Uterus (tissue), 4 donors: Measurements from ENCODE around the gene VIPR2. TPM values are rescaled to one million over a fixed set of nuclear protein-coding genes. Genes with fewer than 3 reads are reported as not detected.

Source experiments
- DNase-seq, 2 donors: peaks; one replicate each; pipeline ENCODE4 v3.0.0-alpha.2; 2019 to 2020
- H3K27ac ChIP-seq, 2 donors: fragments of 200-600 bp; sonication (generic); 1 replicate in 1 of 2; 2 replicates in 1 of 2; pipeline ENCODE4 v1.5.1; 2016 to 2018
- H3K27me3 ChIP-seq, 2 donors: fragments of 200-600 bp; sonication (generic); one replicate each; pipeline ENCODE4 v1.5.1; 2018 to 2019; ENCODE audit warnings: control low read depth in 1 of 2
- H3K36me3 ChIP-seq, 2 donors: fragments of 200-600 bp; sonication (generic); one replicate each; pipeline ENCODE4 v1.5.1; 2019; ENCODE audit warnings: control low read depth in 1 of 2
- H3K4me1 ChIP-seq, 2 donors: fragments of 200-600 bp; sonication (generic); one replicate each; pipeline ENCODE4 v1.5.1; 2018 to 2019; ENCODE audit warnings: control low read depth in 1 of 2
- H3K4me3 ChIP-seq, 2 donors: fragments of 200-600 bp; sonication (generic); 1 replicate in 1 of 2; 2 replicates in 1 of 2; pipeline ENCODE4 v1.5.1; 2018 to 2019; ENCODE audit warnings: mild to moderate bottlenecking in 1 of 2
- H3K9me3 ChIP-seq, 2 donors: fragments of 200-600 bp; sonication (generic); one replicate each; pipeline ENCODE4 v1.5.1; 2019; ENCODE audit warnings: control low read depth in 1 of 2
- POLR2A ChIP-seq, 2 donors: fragments of 450-650 bp; IDR thresholded peaks; one replicate each; pipeline ENCODE4 v1.6.1; 2016; ENCODE audit warnings: antibody characterized with exemption in 2 of 2, mild to moderate bottlenecking in 1 of 2, moderate library complexity in 1 of 2
- intact Hi-C: fragments of 100-400 bp; cut with DNase I; formaldehyde crosslinking; loops from one replicate; pipeline ENCODE4 v1.15.1; 2023; ENCODE audit warnings: low total_unique reads
- total RNA-seq, 4 donors: library from RNA; depleted of rRNA in 3 of 4; stranded (reverse); fragments of >200 nt in 3 of 4; gene quantifications; one replicate each; pipeline versions ENCODE4 v1.1.0 to v1.2.4, GENCODE V29; 2014 to 2023
- TF ChIP-seq, protein P1 (sequence below), 4 experiments: fragments of 200-600 bp in 2 of 4; fragments of 450-650 bp in 2 of 4; sonication (generic) in 2 of 4; IDR thresholded peaks; one replicate each; pipeline ENCODE4 v1.5.1; 2016 to 2019; ENCODE audit warnings: antibody characterized with exemption in 4 of 4, mild to moderate bottlenecking in 2 of 4, moderate library complexity in 1 of 4
- donor health status: DM: yes; HTN: yes; CAD: no.

VIPR2 gene
- total RNA-seq, 4 donors from 2014 or later: 3.1 to 9.8 (median 4.5) TPM

DNA sequence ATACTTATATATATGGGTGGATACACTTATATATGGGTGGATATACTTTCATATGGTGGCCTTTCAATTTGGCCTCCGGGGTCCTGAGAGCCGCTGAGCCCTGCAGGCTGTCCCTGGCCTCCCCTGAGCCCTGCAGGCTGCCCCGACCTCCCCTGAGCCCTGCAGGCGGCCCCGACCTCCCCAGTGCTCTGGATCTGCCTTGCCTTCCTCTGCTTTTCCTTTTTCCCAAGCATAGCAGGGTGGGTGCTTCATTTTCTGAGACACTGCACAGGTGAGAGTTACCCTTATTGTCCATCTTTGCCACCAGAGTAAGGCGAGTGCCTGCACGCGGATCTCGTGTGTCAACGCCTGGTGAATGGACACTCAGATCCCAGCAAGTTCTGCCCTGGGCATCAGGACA lies 106.6 kb downstream of the VIPR2 start:
- Histone ChIP-seq H3K27me3 (no peaks in the 10 kb centered on the region), H3K27ac (no peak overlapping the region), H3K36me3 (no peaks in the 10 kb centered on the region), H3K9me3 (no peaks in the 10 kb centered on the region), H3K4me3 (no peak overlapping the region), H3K4me1 (no peaks in the 10 kb centered on the region)
- DNase-seq: no peak
- TF ChIP-seq, protein P1, sequence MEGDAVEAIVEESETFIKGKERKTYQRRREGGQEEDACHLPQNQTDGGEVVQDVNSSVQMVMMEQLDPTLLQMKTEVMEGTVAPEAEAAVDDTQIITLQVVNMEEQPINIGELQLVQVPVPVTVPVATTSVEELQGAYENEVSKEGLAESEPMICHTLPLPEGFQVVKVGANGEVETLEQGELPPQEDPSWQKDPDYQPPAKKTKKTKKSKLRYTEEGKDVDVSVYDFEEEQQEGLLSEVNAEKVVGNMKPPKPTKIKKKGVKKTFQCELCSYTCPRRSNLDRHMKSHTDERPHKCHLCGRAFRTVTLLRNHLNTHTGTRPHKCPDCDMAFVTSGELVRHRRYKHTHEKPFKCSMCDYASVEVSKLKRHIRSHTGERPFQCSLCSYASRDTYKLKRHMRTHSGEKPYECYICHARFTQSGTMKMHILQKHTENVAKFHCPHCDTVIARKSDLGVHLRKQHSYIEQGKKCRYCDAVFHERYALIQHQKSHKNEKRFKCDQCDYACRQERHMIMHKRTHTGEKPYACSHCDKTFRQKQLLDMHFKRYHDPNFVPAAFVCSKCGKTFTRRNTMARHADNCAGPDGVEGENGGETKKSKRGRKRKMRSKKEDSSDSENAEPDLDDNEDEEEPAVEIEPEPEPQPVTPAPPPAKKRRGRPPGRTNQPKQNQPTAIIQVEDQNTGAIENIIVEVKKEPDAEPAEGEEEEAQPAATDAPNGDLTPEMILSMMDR (IDR thresholded peaks at IDR 0.05): no peak
- TF ChIP-seq POLR2A (IDR thresholded peaks at IDR 0.05): no peak
- intact Hi-C loops: no loop called here

DNA sequence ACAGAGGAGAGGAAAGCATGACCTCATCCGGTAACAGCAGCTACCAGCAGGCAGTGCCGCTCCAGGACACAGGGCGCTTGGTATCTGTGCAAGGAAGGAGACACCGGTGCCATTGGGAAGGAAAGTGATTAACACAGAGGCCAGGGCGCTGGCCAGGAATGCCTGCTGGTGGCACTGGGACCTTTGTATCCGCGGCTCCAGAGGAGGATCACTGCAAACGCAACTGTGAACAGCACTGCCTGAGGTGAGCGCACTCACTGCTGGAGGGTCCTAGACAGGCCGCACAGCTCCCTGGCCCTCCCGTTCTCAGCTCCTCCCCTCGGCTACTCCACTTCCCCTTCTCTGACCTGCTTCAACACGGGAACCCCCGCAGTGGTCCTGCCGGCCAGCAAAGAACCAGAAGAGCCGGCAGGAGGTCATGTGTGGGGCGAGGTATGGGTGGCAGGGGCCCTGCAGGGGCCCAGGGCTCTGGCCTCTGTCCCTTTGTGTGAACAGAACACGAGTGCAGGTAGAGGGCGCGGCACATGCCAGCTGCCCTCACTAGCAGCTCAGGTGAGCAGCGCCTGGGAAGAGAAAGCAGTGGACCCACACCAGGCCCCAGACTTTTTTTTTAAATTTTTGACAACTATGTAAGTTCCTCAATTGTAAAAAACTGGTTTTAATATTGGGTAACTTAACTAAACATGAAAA lies 107.6 kb downstream of the VIPR2 start:
- H3K36me3 ChIP-seq: no peaks in the 10 kb centered on the region
- intact Hi-C loops: no loop called here
- H3K9me3 ChIP-seq: no peaks in the 10 kb centered on the region
- H3K4me1 ChIP-seq: no peaks in the 10 kb centered on the region
- no peaks in the 10 kb centered on the region for H3K27me3 ChIP-seq
- no peak overlapping the region for H3K27ac ChIP-seq
- DNase-seq: no peak
- TF ChIP-seq POLR2A (IDR thresholded peaks at IDR 0.05): no peak
- TF ChIP-seq, protein P1 (IDR thresholded peaks at IDR 0.05): no peak
- H3K4me3 ChIP-seq: no peak overlapping the region

- H3K4me3 ChIP-seq: no peak overlapping the region
- no peaks in the 10 kb centered on the region for H3K4me1 ChIP-seq
- TF ChIP-seq, protein P1 (IDR thresholded peaks at IDR 0.05): no peak
- no peak for TF ChIP-seq POLR2A (IDR thresholded peaks at IDR 0.05)
Measured at GRCh38 chr7:159035571-159036073, 109.0 kb downstream of the VIPR2 start.

GRCh38 chr7:159034988-159035387 lies 109.7 kb downstream of the VIPR2 start:
- no peak overlapping the region for H3K27ac ChIP-seq
- no peaks in the 10 kb centered on the region for H3K27me3 ChIP-seq
- no peaks in the 10 kb centered on the region for H3K36me3 ChIP-seq
- H3K9me3 ChIP-seq: no peaks in the 10 kb centered on the region
- H3K4me1 ChIP-seq: no peaks in the 10 kb centered on the region
- no peak overlapping the region for H3K4me3 ChIP-seq
- DNase-seq: no peak
- intact Hi-C loops: no loop called here
- TF ChIP-seq, protein P1 (IDR thresholded peaks at IDR 0.05): no peak

More at GRCh38 chr7:159035571-159036073, 109.0 kb downstream of the VIPR2 start:
- no peak for DNase-seq
- H3K36me3 ChIP-seq: no peaks in the 10 kb centered on the region
- intact Hi-C loops: no loop called here
- no peaks in the 10 kb centered on the region for H3K9me3 ChIP-seq
- no peak overlapping the region for H3K27ac ChIP-seq
- no peaks in the 10 kb centered on the region for H3K27me3 ChIP-seq

GRCh38 chr7:159034394-159034793 lies 110.3 kb downstream of the VIPR2 start:
- H3K9me3 ChIP-seq: no peaks in the 10 kb centered on the region
- DNase-seq: no peak
- H3K4me3 ChIP-seq: no peak overlapping the region
- H3K27me3 ChIP-seq: no peaks in the 10 kb centered on the region
- no peaks in the 10 kb centered on the region for H3K36me3 ChIP-seq
- no peak overlapping the region for H3K27ac ChIP-seq
- no peak for TF ChIP-seq POLR2A (IDR thresholded peaks at IDR 0.05)
- TF ChIP-seq, protein P1 (IDR thresholded peaks at IDR 0.05): no peak
- intact Hi-C loops: no loop called here
- no peaks in the 10 kb centered on the region for H3K4me1 ChIP-seq
